ENCODE results near the gene SERPINB12. TPM values are rescaled to one million over a fixed set of nuclear protein-coding genes. Genes with fewer than 3 reads are reported as not detected.

Gene SERPINB12
- total and polyA plus RNA-seq, 2 of the 4 experiments (the other 2 are of a cell fraction): not detected

- no peak overlapping the region for H3K4me3 ChIP-seq (ENCODE audit: insufficient read depth, low read depth, low read length)
- no peak overlapping the region for H3K18ac ChIP-seq (ENCODE audit: low read depth, low read length)
- H2BK15ac ChIP-seq (ENCODE audit: low read depth, low read length): no peak overlapping the region
- H3K79me1 ChIP-seq (ENCODE audit: low read depth in 1 of 2, low read length in 2 of 2): no peaks in the 10 kb centered on the region
- H3K23ac ChIP-seq (ENCODE audit: low read depth, low read length): no peak overlapping the region
- H3K4me1 ChIP-seq (ENCODE audit: control insufficient read depth, insufficient read depth, low read length): no peaks in the 10 kb centered on the region
- no CpG with 5 or more reads among the region's 3 CpGs for WGBS, 2 experiments (ENCODE audit: extremely low coverage in 2 of 2, insufficient read length in 1 of 2)
- BruUV-seq (replicated peaks): no TSS peak
- no peaks in the 10 kb centered on the region for H4K20me1 ChIP-seq (ENCODE audit: insufficient read depth, low read length)
- H3K14ac ChIP-seq (replicated peaks; ENCODE audit: low read depth, low read length): no peak overlapping the region
- no peak overlapping the region for H3K4ac ChIP-seq (ENCODE audit: low read depth, low read length)
- no peak overlapping the region for H2AK5ac ChIP-seq (ENCODE audit: low read depth, low read length)
- H2BK120ac ChIP-seq (ENCODE audit: low read depth, low read length): no peak overlapping the region
- H3K9ac ChIP-seq (ENCODE audit: low read depth, low read length): no peak overlapping the region
- H3K9me1 ChIP-seq (ENCODE audit: insufficient read depth, low read length): no peaks in the 10 kb centered on the region
- H3K27me3 ChIP-seq (ENCODE audit: control insufficient read depth, insufficient read depth, low read length): peaks cover 2% of the 10 kb centered on the region; the same call in 1 of the 2 replicates
- H3K56ac ChIP-seq (ENCODE audit: extremely low read depth, insufficient read depth, low read length): no peak overlapping the region
- in situ Hi-C loops (cut with MboI; ENCODE audit: low sequenced_read_pairs): no loop called here
- H3K36me3 ChIP-seq (ENCODE audit: control insufficient read depth, insufficient read depth, low read length): no peaks in the 10 kb centered on the region
- dilution Hi-C loops (cut with HindIII; ENCODE audit: low sequenced_read_pairs, unreplicated experiment): no loop called here
- H3K27ac ChIP-seq (ENCODE audit: insufficient read depth, low read length): no peak overlapping the region
- POLR2A ChIA-PET (ENCODE audit: unreplicated experiment): interaction anchor here (0.7 kb wide), 1 partner anchor 128 kb away, joined by 3 read pairs; no protein-coding TSS in a partner anchor
- no peak overlapping the region for H3K4me2 ChIP-seq (ENCODE audit: low read depth, low read length)
- DNase-seq (no peak), ATAC-seq (ENCODE audit: low read depth) (no peak)
- CTCF ChIA-PET: interaction anchor here (0.6 kb wide), 1 partner anchor 32 kb away, joined by 6 read pairs; no protein-coding TSS in a partner anchor
- no peak overlapping the region for H4K91ac ChIP-seq (ENCODE audit: insufficient read depth, low read depth, low read length)
- H3K9me3 ChIP-seq (ENCODE audit: control insufficient read depth, insufficient read depth, low read length): no peaks in the 10 kb centered on the region
- no peak overlapping the region for H2BK20ac ChIP-seq (ENCODE audit: low read depth, low read length)
- no peak overlapping the region for H2BK5ac ChIP-seq (ENCODE audit: low read depth, low read length, poor library complexity, severe bottlenecking)
- TF ChIP-seq FOS (IDR thresholded peaks at IDR 0.05; ENCODE audit: low read depth, low read length): no peak
- no peak for TF ChIP-seq SMC3 (IDR thresholded peaks at IDR 0.05; ENCODE audit: low read depth, low read length)
- TF ChIP-seq NFE2L2 (IDR thresholded peaks at IDR 0.05; ENCODE audit: low read depth, low read length): no peak
- TF ChIP-seq RAD21 (IDR thresholded peaks at IDR 0.05; ENCODE audit: low read length): no peak
- TF ChIP-seq MAZ (IDR thresholded peaks at IDR 0.05; ENCODE audit: borderline replicate concordance, low read depth, low read length): no peak
- TF ChIP-seq, protein P1, sequence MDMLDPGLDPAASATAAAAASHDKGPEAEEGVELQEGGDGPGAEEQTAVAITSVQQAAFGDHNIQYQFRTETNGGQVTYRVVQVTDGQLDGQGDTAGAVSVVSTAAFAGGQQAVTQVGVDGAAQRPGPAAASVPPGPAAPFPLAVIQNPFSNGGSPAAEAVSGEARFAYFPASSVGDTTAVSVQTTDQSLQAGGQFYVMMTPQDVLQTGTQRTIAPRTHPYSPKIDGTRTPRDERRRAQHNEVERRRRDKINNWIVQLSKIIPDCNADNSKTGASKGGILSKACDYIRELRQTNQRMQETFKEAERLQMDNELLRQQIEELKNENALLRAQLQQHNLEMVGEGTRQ (IDR thresholded peaks at IDR 0.05; ENCODE audit: low read depth, low read length): no peak
- TF ChIP-seq CEBPB (IDR thresholded peaks at IDR 0.05; ENCODE audit: low read depth, low read length): no peak
- TF ChIP-seq RFX5 (IDR thresholded peaks at IDR 0.05; ENCODE audit: low read depth, low read length): no peak
- no peak for TF ChIP-seq POLR2A (IDR thresholded peaks at IDR 0.05; ENCODE audit: low read depth, low read length)
- no peak for TF ChIP-seq RCOR1 (IDR thresholded peaks at IDR 0.05; ENCODE audit: insufficient replicate concordance, low read length)
- no peak for TF ChIP-seq MXI1 (IDR thresholded peaks at IDR 0.05; ENCODE audit: borderline replicate concordance, low read depth, low read length)
- no peak for TF ChIP-seq CTCF (conservative IDR thresholded peaks at IDR 0.05; ENCODE audit: low read depth, low read length)
- TF ChIP-seq MAFK (IDR thresholded peaks at IDR 0.05; ENCODE audit: low read depth, low read length): no peak
- TF ChIP-seq CHD1 (IDR thresholded peaks at IDR 0.05; ENCODE audit: low read depth, low read length): no peak
- no peak overlapping the region for H4K8ac ChIP-seq (ENCODE audit: low read depth in 2 of 2, low read length in 2 of 2)
- intact Hi-C loops (cut with micrococcal nuclease): no loop called here
- no peak overlapping the region for H4K5ac ChIP-seq (ENCODE audit: low read depth, low read length)
- no peak overlapping the region for H2AFZ ChIP-seq (replicated peaks; ENCODE audit: low read length, poor library complexity)
- H2AK9ac ChIP-seq (replicated peaks; ENCODE audit: low read depth, low read length, poor library complexity): no peak overlapping the region
These were observed 2.8 kb downstream of the SERPINB12 start for GRCh38 chr18:63545000-63545399.

Measured in IMR-90 (cell line).